Measurements from ENCODE around the gene RAB7A.

DNA sequence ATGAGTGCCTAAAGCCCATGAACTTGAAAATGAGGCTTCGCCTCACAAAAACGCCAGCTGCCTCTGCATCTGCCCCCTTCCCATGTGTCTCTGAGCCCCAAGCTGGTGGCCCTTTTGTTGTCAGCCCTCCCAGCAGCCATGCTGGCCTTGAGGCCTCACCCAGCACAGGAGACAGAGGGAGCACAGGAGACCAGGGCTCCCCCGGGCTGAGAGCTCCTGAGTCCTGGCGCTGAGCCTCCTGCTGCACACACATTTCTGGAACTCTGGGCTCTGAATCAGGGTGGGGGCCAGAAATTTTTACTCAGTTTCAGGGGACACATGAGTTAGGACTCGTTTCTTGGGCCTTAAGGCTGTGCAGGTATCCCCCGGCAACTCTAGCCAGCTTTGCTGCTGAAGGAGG lies 97.0 kb downstream of the RAB7A start:
- TF ChIP-seq CREB1 (CRISPR knock-in tag; IDR thresholded peaks at IDR 0.05; ENCODE audit: low read depth) (no peak), POLR2AphosphoS5 (IDR thresholded peaks at IDR 0.05; ENCODE audit: low read depth) (no peak), EZH2 (IDR thresholded peaks at IDR 0.05; ENCODE audit: low read depth, unreplicated experiment) (no peak)
- TF ChIP-seq, protein P1, sequence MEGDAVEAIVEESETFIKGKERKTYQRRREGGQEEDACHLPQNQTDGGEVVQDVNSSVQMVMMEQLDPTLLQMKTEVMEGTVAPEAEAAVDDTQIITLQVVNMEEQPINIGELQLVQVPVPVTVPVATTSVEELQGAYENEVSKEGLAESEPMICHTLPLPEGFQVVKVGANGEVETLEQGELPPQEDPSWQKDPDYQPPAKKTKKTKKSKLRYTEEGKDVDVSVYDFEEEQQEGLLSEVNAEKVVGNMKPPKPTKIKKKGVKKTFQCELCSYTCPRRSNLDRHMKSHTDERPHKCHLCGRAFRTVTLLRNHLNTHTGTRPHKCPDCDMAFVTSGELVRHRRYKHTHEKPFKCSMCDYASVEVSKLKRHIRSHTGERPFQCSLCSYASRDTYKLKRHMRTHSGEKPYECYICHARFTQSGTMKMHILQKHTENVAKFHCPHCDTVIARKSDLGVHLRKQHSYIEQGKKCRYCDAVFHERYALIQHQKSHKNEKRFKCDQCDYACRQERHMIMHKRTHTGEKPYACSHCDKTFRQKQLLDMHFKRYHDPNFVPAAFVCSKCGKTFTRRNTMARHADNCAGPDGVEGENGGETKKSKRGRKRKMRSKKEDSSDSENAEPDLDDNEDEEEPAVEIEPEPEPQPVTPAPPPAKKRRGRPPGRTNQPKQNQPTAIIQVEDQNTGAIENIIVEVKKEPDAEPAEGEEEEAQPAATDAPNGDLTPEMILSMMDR (conservative IDR thresholded peaks at IDR 0.05; ENCODE audit: low read depth in 2 of 2): no peak
